ENCODE data around the gene ZSCAN31. TPM values are rescaled to one million over a fixed set of nuclear protein-coding genes. Genes with fewer than 3 reads are reported as not detected.

ZSCAN31 gene
- polyA plus RNA-seq, 2 of the 4 experiments (the other 2 are of a cell fraction): 3.0 to 4.8 TPM

DNA sequence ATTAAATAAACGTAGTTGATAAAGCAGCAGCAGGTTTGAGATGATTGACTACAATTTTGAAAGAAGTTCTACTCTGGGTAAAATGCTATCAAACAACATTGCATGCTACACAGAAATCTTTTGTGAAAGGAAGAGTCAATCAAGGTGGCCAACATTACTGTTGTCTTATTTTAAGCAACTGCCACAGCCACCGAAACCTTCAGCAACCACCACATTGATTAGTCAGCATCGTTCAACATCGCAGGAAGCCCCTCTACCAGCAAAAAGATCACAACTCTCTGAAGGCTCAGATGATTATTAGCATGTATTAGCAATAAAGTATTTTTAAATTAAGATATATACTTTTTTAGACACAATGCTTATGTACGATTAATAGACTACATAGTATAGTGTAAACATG is 40.6 kb downstream of the ZSCAN31 start (continued):
- no peak for TF ChIP-seq MYC (IDR thresholded peaks at IDR 0.05; ENCODE audit: borderline replicate concordance, low read length)
- TF ChIP-seq, protein P1, sequence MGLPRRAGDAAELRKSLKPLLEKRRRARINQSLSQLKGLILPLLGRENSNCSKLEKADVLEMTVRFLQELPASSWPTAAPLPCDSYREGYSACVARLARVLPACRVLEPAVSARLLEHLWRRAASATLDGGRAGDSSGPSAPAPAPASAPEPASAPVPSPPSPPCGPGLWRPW (IDR thresholded peaks at IDR 0.05): no peak

DNA sequence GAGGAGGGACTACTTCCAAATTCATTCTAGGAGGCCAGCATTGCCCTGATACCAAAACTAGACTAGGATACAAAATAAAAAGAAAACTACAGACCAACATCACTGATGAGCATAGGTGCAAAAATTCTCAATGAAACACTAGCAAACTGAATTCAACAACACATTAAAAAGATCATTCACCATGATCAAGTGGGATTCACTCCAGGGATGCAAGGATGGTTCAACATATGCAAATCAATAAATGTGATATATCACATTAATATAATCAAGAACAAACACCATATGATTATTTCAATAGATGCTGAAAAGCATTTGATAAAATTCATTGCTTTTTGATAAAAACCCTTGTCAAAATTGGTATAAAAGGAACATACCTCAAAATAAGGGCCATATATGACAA is 44.4 kb downstream of the ZSCAN31 start:
- TF ChIP-seq, protein P2, sequence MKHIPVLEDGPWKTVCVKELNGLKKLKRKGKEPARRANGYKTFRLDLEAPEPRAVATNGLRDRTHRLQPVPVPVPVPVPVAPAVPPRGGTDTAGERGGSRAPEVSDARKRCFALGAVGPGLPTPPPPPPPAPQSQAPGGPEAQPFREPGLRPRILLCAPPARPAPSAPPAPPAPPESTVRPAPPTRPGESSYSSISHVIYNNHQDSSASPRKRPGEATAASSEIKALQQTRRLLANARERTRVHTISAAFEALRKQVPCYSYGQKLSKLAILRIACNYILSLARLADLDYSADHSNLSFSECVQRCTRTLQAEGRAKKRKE (CRISPR knock-in tag; IDR thresholded peaks at IDR 0.05; ENCODE audit: low read depth): no peak
- TF ChIP-seq, protein P3, sequence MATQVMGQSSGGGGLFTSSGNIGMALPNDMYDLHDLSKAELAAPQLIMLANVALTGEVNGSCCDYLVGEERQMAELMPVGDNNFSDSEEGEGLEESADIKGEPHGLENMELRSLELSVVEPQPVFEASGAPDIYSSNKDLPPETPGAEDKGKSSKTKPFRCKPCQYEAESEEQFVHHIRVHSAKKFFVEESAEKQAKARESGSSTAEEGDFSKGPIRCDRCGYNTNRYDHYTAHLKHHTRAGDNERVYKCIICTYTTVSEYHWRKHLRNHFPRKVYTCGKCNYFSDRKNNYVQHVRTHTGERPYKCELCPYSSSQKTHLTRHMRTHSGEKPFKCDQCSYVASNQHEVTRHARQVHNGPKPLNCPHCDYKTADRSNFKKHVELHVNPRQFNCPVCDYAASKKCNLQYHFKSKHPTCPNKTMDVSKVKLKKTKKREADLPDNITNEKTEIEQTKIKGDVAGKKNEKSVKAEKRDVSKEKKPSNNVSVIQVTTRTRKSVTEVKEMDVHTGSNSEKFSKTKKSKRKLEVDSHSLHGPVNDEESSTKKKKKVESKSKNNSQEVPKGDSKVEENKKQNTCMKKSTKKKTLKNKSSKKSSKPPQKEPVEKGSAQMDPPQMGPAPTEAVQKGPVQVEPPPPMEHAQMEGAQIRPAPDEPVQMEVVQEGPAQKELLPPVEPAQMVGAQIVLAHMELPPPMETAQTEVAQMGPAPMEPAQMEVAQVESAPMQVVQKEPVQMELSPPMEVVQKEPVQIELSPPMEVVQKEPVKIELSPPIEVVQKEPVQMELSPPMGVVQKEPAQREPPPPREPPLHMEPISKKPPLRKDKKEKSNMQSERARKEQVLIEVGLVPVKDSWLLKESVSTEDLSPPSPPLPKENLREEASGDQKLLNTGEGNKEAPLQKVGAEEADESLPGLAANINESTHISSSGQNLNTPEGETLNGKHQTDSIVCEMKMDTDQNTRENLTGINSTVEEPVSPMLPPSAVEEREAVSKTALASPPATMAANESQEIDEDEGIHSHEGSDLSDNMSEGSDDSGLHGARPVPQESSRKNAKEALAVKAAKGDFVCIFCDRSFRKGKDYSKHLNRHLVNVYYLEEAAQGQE (IDR thresholded peaks at IDR 0.05): no peak
- TF ChIP-seq HOXB5 (CRISPR knock-in tag; IDR thresholded peaks at IDR 0.05): no peak
- TF ChIP-seq, protein P1 (IDR thresholded peaks at IDR 0.05): no peak
- TF ChIP-seq HOXB13 (CRISPR knock-in tag; IDR thresholded peaks at IDR 0.05; ENCODE audit: low read depth): no peak
- no peak for TF ChIP-seq RAD21 (conservative IDR thresholded peaks at IDR 0.05 in 1 of 2, IDR thresholded peaks at IDR 0.05 in 1 of 2)
- TF ChIP-seq KDM1A (IDR thresholded peaks at IDR 0.05; ENCODE audit: low read depth): no peak
- TF ChIP-seq NPAS2 (CRISPR knock-in tag; IDR thresholded peaks at IDR 0.05; ENCODE audit: borderline replicate concordance): no peak
- no peak for TF ChIP-seq CHD2 (IDR thresholded peaks at IDR 0.05; ENCODE audit: low read length, partially characterized antibody)
- TF ChIP-seq POLR2A (IDR thresholded peaks at IDR 0.05; ENCODE audit: low read length): no peak
- no peak for TF ChIP-seq SREBF2 (IDR thresholded peaks at IDR 0.05)
- no peak for TF ChIP-seq CHD4 (IDR thresholded peaks at IDR 0.05; ENCODE audit: borderline replicate concordance)
- TF ChIP-seq JUN (IDR thresholded peaks at IDR 0.05): no peak
- no peak for TF ChIP-seq SMC3 (IDR thresholded peaks at IDR 0.05)
- no peak for FAIRE-seq
- no peak for DNase-seq (ENCODE audit: low read depth in 1 of 2, low spot score in 1 of 2)
- no peaks in the 10 kb centered on the region for H3K4me1 ChIP-seq
- ATAC-seq: no peak
- POLR2A ChIA-PET: no interaction called here
- no peak overlapping the region for H3K4me3 ChIP-seq
- CTCF ChIA-PET: no interaction called here
- H3K27ac ChIP-seq: no peak overlapping the region
- no peaks in the 10 kb centered on the region for H3K9me3 ChIP-seq
- H3K4me2 ChIP-seq: no peak overlapping the region

DNA sequence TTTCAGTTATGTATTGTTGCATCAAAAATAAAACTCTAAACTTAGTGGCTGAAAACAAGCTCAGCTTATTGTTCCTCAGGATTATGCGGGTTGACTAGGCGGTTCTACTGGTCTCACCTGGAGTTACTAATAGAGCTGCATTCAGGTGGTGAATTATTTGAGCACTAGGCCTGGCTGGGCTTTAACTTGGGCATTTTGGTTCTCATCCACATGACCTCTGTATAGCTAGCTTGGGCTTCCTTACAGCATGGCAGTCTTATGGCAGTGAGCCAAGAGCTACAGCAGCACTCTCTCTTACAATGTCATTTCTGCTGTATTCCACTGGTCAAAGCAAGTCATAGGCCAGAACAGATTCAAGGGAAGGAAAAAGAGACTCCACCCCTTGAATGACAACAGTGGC is 53.0 kb downstream of the ZSCAN31 start:
- POLR2A ChIA-PET: no interaction called here
- TF ChIP-seq FOSL2 (IDR thresholded peaks at IDR 0.05) (no peak), FOSL2 (CRISPR knock-in tag; IDR thresholded peaks at IDR 0.05) (no peak), TFCP2L1 (CRISPR knock-in tag; IDR thresholded peaks at IDR 0.05) (no peak), CBX2 (IDR thresholded peaks at IDR 0.05; ENCODE audit: borderline replicate concordance, low read depth) (no peak), HOXB13 (CRISPR knock-in tag; IDR thresholded peaks at IDR 0.05; ENCODE audit: low read depth) (no peak), RNF2 (IDR thresholded peaks at IDR 0.05; ENCODE audit: borderline replicate concordance, low read depth) (no peak), FOXS1 (CRISPR knock-in tag; IDR thresholded peaks at IDR 0.05) (no peak), KDM1A (IDR thresholded peaks at IDR 0.05; ENCODE audit: low read depth) (no peak), MYC (IDR thresholded peaks at IDR 0.05; ENCODE audit: borderline replicate concordance, low read length) (no peak), JUN (IDR thresholded peaks at IDR 0.05) (no peak)
- TF ChIP-seq, protein P3 (IDR thresholded peaks at IDR 0.05): no peak
- TF ChIP-seq, protein P4, sequence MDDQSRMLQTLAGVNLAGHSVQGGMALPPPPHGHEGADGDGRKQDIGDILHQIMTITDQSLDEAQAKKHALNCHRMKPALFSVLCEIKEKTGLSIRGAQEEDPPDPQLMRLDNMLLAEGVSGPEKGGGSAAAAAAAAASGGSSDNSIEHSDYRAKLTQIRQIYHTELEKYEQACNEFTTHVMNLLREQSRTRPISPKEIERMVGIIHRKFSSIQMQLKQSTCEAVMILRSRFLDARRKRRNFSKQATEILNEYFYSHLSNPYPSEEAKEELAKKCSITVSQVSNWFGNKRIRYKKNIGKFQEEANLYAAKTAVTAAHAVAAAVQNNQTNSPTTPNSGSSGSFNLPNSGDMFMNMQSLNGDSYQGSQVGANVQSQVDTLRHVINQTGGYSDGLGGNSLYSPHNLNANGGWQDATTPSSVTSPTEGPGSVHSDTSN (IDR thresholded peaks at IDR 0.05): no peak
- TF ChIP-seq, protein P5, sequence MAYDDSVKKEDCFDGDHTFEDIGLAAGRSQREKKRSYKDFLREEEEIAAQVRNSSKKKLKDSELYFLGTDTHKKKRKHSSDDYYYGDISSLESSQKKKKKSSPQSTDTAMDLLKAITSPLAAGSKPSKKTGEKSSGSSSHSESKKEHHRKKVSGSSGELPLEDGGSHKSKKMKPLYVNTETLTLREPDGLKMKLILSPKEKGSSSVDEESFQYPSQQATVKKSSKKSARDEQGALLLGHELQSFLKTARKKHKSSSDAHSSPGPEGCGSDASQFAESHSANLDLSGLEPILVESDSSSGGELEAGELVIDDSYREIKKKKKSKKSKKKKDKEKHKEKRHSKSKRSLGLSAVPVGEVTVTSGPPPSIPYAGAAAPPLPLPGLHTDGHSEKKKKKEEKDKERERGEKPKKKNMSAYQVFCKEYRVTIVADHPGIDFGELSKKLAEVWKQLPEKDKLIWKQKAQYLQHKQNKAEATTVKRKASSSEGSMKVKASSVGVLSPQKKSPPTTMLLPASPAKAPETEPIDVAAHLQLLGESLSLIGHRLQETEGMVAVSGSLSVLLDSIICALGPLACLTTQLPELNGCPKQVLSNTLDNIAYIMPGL (CRISPR knock-in tag; IDR thresholded peaks at IDR 0.05; ENCODE audit: borderline replicate concordance): no peak

More for the DNA sequence above, 53.0 kb downstream of the ZSCAN31 start:
- ATAC-seq (no peak), DNase-seq (ENCODE audit: low read depth in 1 of 2, low spot score in 1 of 2) (peak in 1 of 2 experiments; percentile 25), FAIRE-seq (no peak)
- H3K4me2 ChIP-seq: no peak overlapping the region
- no peak overlapping the region for H3K4me3 ChIP-seq
- 100% methylated on average over 2 of the region's 2 CpGs for WGBS (ENCODE audit: missing lambda C conversion rate)
- H3K9me3 ChIP-seq: no peaks in the 10 kb centered on the region
- H3K27ac ChIP-seq: no peak overlapping the region
- 0 out of 3 replicates have a peak, but pooled peaks cover 3% of the 10 kb centered on the region for H3K4me1 ChIP-seq
- CTCF ChIA-PET: no interaction called here
